Heart right ventricle (tissue), 16 donors: ENCODE results near the gene PHACTR4. TPM values are rescaled to one million over a fixed set of nuclear protein-coding genes. Genes with fewer than 3 reads are reported as not detected.
A peak's percentile ranks its signal among the peaks of the same experiment; 100 is the strongest.
"Not testable (repeated sequence)": the region's sequence is repeated elsewhere in the genome, so short reads cannot be mapped to it uniquely, and the experiment has no call there.

Experiments used
- ATAC-seq, 8 donors: fragments of 200-7000 bp; cut with Tn5 transposase; one replicate each; pipeline ENCODE4 v1.9.1; 2020; ENCODE audit warnings: mild to moderate bottlenecking in 8 of 8, moderate library complexity in 8 of 8, moderate number of reproducible peaks in 1 of 8
- DNase-seq, 2 donors: peaks; one replicate each; pipeline ENCODE4 v3.0.0-alpha.2; 2020
- H3K27ac ChIP-seq, 10 donors: fragments of 200-600 bp; sonication (generic) in 2 of 10; one replicate each; pipeline versions ENCODE4 v1.5.0 to v1.8.0; 2020 to 2022; ENCODE audit warnings: mild to moderate bottlenecking in 3 of 10
- H3K27me3 ChIP-seq, 7 donors: fragments of 200-600 bp; one replicate each; pipeline ENCODE4 v1.8.0; 2021 to 2022; ENCODE audit warnings: mild to moderate bottlenecking in 2 of 7
- H3K36me3 ChIP-seq, 9 donors: fragments of 200-600 bp; sonication (generic) in 1 of 9; one replicate each; pipeline versions ENCODE4 v1.5.0 to v1.8.0; 2020 to 2022; ENCODE audit warnings: mild to moderate bottlenecking in 2 of 9
- H3K4me1 ChIP-seq, 9 donors: fragments of 200-600 bp; sonication (generic) in 1 of 9; one replicate each; pipeline versions ENCODE4 v1.5.0 to v1.8.0; 2020 to 2022; ENCODE audit warnings: mild to moderate bottlenecking in 4 of 9
- H3K4me3 ChIP-seq, 10 donors: fragments of 200-600 bp; sonication (generic) in 2 of 10; one replicate each; pipeline versions ENCODE4 v1.5.0 to v1.8.0; 2020 to 2022; ENCODE audit warnings: mild to moderate bottlenecking in 7 of 10, moderate library complexity in 2 of 10
- H3K9me3 ChIP-seq, 11 donors: fragments of 200-600 bp in 10 of 11; sonication (generic) in 2 of 11; one replicate each; pipeline versions ENCODE4 v1.5.0 to v1.8.0; 2013 to 2022; ENCODE audit warnings: mild to moderate bottlenecking in 2 of 11, control low read depth in 1 of 11, moderate library complexity in 1 of 11
- WGBS, 2 donors: extraction: QIAGEN DNeasy Blood & Tissue Kit; methylation state at CpG; one replicate each; pipeline ENCODE4 v1.1.7; 2013; ENCODE audit warnings: inconsistent platforms in 1 of 2; 5-methylcytosine and 5-hydroxymethylcytosine counted together
- intact Hi-C, 10 donors: fragments of 100-400 bp; cut with DNase I; formaldehyde crosslinking; loops; one replicate each; pipeline versions ENCODE4 v1.11.1 to v1.14.2; 2022
- polyA plus RNA-seq, 2 donors: library from polyadenylated mRNA; stranded (reverse); fragments of 200-250 nt; gene quantifications; one replicate each; pipeline ENCODE4 v1.2.3, GENCODE V29; 2013
- total RNA-seq, 10 donors: library from RNA; stranded (reverse); fragmentation: NEBNext Ultra II Directional in 3 of 10; extraction: Animal tissue kit (Norgen Biotek cat#: 25700) in 3 of 10; gene quantifications; one replicate each; pipeline versions ENCODE4 v1.2.1 to v1.2.4, GENCODE V29; 2021 to 2023
- TF ChIP-seq, protein P1 (sequence below), 9 donors: fragments of 200-600 bp; sonication (generic) in 2 of 9; IDR thresholded peaks; one replicate each; pipeline versions ENCODE4 v1.5.0 to v1.8.0; 2021 to 2022; ENCODE audit warnings: antibody characterized with exemption in 9 of 9, mild to moderate bottlenecking in 5 of 9, moderate library complexity in 1 of 9
- donor health status: Arrhythmogenic right ventricular cardiomyopathy.
- donor health status: ischemic (EF 13 %, LVEDD 7.1; RV severe dilation, severe dysfunction).
- donor health status: healthy with polysubstance abuse.
- donor health status: DM: no; HTN: yes; CAD: no.
- donor health status: DM: no; HTN: no; CAD: no.
- donor health status: ischemic (EF 25% LVEDD 6.9; RV normal size, moderate dysfunction).
- donor health status: ischemic (EF 25% LVEDD 5.7; RV mildly dilated, moderate dysfunction).
- donor health status: healthy.
- donor health status: DM: yes; HTN: yes; CAD: no.
- donor health status: Ischemic cardiomyopathy.
- donor health status: ischemic (EF 35%, LVEDD 5.7; RV mildly dilated, moderate dysfunction).
- donor health status: nonischemic (EF 11% LVEDD 7.7; RV severe dilation, severe dysfunction).
- donor health status: DM: yes; HTN: yes; CAD: no.
- donor health status: PGD.
- donor health status: ischemic (EF 29% LVEDD 5.4; RV normal size, mild dysfunction).
- donor health status: nonischemic (EF 23%, LVEDD 6.1; RV moderate dilation, normal function).

Gene PHACTR4
- total and polyA plus RNA-seq, 12 donors, result 14.0 to 36.1 (median 18.5) TPM

DNA sequence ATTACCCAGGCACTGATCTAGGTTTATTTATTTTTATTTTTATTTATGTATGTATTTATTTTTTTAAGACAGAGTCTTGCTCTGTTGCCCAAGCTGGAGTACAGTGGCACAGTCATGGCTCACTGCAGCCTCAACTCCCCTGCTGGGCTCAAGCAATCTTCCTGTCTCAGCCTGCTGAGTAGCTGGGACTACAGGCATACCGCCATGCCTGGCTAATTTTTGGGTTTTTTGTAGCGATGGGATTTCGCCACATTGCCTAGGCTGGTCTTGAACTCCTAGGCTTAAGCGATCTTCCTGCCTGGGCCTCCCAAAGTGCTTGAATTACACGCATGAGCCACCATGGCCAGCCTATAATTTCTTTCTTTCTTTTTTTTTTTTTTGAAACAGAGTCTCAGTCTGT, 9.4 kb downstream of the PHACTR4 start:
- Histone ChIP-seq H3K36me3 (peaks cover 0 to under 1% (median 0%) of the 10 kb centered on the region in 9 donors), H3K4me3 (no peak overlapping the region), H3K4me1 (peaks cover 0 to 8% (median 0%) of the 10 kb centered on the region in 9 donors), H3K27me3 (no peaks in the 10 kb centered on the region), H3K9me3 (peaks cover 0 to 4% (median 0%) of the 10 kb centered on the region in 11 donors), H3K27ac (peak overlapping the region in 1 of 10 donors; percentile 28)
- no peak for ATAC-seq
- 97 to 98% methylated on average over 5 of the region's 5 CpGs for WGBS, 2 donors
- intact Hi-C loops, result no loop called here
- TF ChIP-seq, protein P1, sequence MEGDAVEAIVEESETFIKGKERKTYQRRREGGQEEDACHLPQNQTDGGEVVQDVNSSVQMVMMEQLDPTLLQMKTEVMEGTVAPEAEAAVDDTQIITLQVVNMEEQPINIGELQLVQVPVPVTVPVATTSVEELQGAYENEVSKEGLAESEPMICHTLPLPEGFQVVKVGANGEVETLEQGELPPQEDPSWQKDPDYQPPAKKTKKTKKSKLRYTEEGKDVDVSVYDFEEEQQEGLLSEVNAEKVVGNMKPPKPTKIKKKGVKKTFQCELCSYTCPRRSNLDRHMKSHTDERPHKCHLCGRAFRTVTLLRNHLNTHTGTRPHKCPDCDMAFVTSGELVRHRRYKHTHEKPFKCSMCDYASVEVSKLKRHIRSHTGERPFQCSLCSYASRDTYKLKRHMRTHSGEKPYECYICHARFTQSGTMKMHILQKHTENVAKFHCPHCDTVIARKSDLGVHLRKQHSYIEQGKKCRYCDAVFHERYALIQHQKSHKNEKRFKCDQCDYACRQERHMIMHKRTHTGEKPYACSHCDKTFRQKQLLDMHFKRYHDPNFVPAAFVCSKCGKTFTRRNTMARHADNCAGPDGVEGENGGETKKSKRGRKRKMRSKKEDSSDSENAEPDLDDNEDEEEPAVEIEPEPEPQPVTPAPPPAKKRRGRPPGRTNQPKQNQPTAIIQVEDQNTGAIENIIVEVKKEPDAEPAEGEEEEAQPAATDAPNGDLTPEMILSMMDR (IDR thresholded peaks at IDR 0.05), result no peak
- no peak for DNase-seq

DNA sequence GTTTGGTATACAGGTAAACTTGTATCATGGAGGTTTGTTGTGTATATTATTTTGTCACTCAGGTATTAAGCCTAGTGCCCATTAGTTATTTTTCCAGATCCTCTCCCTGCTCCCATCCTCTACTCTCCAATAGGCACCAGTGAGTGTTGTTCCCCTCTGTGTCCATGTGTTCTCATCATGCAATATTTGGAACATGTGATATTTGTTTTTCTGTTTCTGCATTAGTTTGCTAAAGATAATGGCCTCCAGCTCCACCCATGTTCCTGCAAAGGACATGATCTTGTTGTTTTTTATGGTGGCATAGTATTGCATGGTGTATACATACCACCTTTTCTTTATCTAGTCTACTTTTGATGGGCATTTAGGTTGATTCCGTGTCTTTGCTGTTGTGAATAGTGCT, 10.9 kb downstream of the PHACTR4 start:
- H3K4me3 ChIP-seq, result no peak overlapping the region
- no peak overlapping the region for H3K27ac ChIP-seq
- H3K4me1 ChIP-seq, result peaks cover 0 to 8% (median 0%) of the 10 kb centered on the region in 9 donors
- H3K9me3 ChIP-seq, result peaks cover 0 to 5% (median 0%) of the 10 kb centered on the region in 11 donors
- H3K36me3 ChIP-seq, result no peaks in the 10 kb centered on the region
- intact Hi-C loops, result no loop called here
- TF ChIP-seq, protein P1 (IDR thresholded peaks at IDR 0.05), result no peak
- ATAC-seq, result no peak
- H3K27me3 ChIP-seq, result no peaks in the 10 kb centered on the region
- DNase-seq, result no peak
- WGBS, 2 donors, result 83 to 86% methylated on average over 1 of the region's 1 CpG

GRCh38 chr1:28383785-28384184, 14.2 kb downstream of the PHACTR4 start:
- intact Hi-C loops, H3K9me3 ChIP-seq, H3K4me1 ChIP-seq, H3K36me3 ChIP-seq, ATAC-seq, H3K27me3 ChIP-seq, H3K27ac ChIP-seq, DNase-seq, H3K4me3 ChIP-seq: not testable (repeated sequence)
- WGBS, 2 donors, result 93 to 98% methylated on average over 4 of the region's 4 CpGs

DNA sequence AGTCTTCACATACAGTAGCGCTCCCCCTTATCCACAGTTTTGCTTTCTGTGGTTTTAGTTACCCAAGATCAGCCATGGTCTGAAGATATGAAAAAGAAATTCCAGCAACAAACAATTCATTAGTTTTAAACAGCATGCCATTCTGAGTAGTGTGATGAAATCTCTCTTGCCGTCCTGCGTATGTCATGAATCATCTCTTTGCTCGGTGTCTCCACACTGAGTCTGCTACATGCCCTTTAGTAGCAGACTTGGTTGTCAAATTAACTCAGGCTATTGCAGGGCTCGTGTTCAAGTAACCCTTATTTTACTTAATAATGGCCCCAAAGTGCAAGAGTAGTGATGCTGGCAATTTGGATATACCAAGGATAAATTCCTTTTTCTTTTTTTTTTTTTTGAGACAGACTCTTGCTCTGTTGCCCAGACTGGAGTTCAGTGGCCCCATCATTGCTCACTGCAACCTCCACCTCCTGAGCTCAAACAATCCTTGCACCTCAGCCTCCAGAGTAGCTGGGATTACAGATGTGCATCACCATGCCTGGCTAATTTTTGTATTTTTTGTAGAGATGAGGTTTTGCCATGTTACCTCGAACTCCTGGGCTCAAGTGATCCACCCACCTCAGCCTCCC, 22.6 kb downstream of the PHACTR4 start:
- Histone ChIP-seq H3K4me1 (peaks cover 0 to 4% (median 0%) of the 10 kb centered on the region in 9 donors), H3K9me3 (no peaks in the 10 kb centered on the region), H3K4me3 (no peak overlapping the region), H3K36me3 (peaks cover 0 to 4% (median 0%) of the 10 kb centered on the region in 9 donors), H3K27me3 (no peaks in the 10 kb centered on the region), H3K27ac (no peak overlapping the region)
- ATAC-seq (no peak), DNase-seq (no peak)
- 83 to 91% methylated on average over 6 of the region's 6 CpGs for WGBS, 2 donors
- intact Hi-C loops, result no loop called here
- TF ChIP-seq, protein P1 (IDR thresholded peaks at IDR 0.05), result no peak

DNA sequence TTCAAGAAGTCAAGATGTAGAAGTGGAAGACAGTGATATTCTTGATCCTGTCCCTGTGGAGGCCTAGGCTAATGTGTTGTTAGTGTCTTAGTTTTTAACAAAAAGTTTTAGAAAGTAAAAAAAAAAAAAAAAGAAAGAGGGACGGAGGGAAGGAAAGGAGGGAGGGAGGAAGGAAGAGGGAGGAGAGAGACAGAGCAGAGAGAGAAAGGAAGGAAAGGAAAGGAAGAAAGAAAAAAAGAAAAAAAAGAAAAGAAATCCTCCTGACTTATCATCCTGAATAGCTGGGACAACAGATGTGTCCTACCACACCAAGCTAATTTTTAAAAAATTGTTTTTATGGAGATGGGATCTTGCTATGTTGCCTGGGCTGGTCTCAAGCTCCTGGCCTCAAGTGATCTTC, 24.6 kb downstream of the PHACTR4 start:
- no peaks in the 10 kb centered on the region for H3K27me3 ChIP-seq
- WGBS, 2 donors, result 44 to 54% methylated on average over 1 of the region's 1 CpG
- no peak for ATAC-seq
- TF ChIP-seq, protein P1 (IDR thresholded peaks at IDR 0.05), result no peak
- no peak overlapping the region for H3K27ac ChIP-seq
- no peak overlapping the region for H3K4me3 ChIP-seq
- peaks cover 0 to 21% (median 0%) of the 10 kb centered on the region in 9 donors for H3K36me3 ChIP-seq
- no peaks in the 10 kb centered on the region for H3K9me3 ChIP-seq
- no peak for DNase-seq
- no peaks in the 10 kb centered on the region for H3K4me1 ChIP-seq
- intact Hi-C loops, result no loop called here
